Measurements from ENCODE around the gene PRKG1.

The PRKG1 gene

DNA sequence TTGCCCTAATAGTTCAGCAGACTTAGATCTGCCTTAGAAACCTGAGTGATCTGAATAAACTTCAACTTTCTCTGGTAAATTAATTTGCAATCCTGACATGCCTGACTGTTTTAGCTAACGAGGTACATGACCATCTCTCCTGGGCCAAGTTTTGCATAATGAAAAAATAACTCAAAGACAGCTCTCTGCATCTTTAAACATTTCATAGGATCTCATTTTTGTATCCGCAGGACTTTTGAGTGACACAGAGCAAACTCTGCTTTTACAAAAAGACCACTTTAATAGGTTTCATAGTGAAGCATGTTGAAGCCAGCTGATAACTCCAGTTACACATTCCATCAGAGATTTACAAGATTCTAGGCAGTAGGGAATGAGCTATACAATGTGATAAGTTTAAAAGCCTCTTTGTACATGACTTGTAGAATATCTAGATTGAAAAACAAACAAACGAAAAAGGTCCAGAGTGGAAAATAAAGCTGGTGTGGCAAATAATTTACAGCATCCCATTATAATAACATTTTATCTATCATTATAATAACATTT is 2.1 kb downstream of the PRKG1 start:
- DNase-seq (ENCODE audit: low spot score) = no peak

DNA sequence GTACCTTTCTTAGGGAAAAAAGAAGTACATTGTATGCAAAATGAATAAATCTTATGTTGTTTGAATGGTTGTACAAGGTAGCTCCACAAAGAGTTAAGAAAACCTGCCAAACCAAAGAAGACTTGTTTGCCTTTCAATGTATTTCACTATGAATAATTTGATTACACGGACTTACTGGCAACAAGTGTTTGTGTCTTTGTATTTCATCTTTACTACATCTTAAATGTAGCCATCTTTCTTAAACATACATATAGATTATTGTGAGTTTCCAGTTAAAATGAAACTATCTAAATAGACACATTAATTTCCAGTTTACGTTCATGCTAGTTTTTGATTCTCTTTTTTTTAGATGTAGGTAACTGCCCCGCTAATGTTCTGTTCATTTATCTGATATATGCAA is 2.8 kb downstream of the PRKG1 start:
- DNase-seq (ENCODE audit: low spot score) = no peak

GRCh38 chr10:51077507-51077906 is 3.2 kb downstream of the PRKG1 start:
- DNase-seq (ENCODE audit: low spot score) = no peak

GRCh38 chr10:51079331-51079730 is 5.0 kb downstream of the PRKG1 start:
- DNase-seq (ENCODE audit: low spot score) = no peak

DNA sequence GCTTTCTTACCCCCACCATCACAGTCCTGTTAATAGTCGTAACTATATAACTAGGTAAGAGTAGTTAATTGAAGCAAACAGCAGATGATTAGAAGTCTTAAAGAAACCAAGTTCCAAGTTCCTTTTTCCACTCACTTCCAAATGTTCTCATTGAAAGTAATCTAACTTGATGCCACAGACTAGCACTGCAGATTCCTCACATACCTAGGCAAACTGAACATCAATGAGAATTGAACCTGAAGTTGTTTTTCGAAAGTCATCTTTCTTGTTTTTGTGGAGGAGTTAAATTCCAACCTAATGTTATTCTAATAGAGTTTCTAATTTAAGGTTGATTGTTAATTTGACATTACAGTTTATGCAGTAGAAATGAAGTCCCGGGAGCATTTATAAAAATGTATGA is 5.5 kb downstream of the PRKG1 start:
- DNase-seq (ENCODE audit: low spot score) = no peak

GRCh38 chr10:51080311-51081006 is 6.2 kb downstream of the PRKG1 start:
- DNase-seq (ENCODE audit: low spot score) = no peak

DNA sequence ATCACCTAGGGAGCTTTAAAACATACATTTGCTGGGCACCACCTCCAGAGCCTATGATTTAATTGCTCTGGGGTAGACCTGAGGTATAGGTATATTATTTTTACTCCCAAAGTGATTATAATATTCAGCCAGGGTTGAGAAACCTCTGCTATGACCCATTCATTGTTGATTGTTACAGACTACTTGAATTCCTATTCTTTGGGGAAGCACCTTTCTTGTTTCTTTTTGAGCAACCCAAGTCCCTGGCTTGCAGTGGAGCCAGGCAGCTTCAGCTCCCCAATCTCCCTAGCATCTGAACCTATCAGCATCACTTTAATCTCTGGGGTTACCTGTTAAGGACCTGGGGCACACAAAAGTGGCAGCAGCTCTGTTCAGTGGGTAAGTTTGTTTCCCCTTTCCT is 8.6 kb downstream of the PRKG1 start:
- no peak for DNase-seq (ENCODE audit: low spot score)

DNA sequence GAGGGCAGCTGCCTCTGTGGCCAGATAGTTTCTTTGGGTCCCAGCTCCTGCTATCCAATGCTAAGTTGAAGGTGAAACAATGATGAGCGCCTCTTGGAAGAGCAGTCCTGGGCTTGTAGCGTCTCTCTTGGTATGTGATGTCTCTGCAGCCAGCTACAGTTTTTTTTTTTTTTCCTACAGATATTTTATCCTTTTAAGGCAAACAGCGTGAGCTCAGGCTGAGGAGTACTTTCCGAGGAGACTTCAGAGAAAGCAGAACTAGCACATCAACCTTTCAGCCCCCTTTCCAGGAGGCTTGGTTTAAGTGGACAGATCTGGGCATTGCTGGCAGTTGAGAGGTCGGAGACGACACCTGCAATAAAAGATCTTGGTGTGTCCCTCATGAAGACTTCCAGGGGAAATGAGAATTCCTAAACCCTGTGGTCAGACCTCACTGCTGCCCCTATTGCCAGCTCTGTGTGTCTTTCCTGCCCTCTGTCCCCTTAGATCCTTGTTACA is 9.1 kb downstream of the PRKG1 start:
- DNase-seq (ENCODE audit: low spot score) = no peak

GRCh38 chr10:51085204-51085603 is 10.9 kb downstream of the PRKG1 start:
- DNase-seq (ENCODE audit: low spot score) = no peak

GRCh38 chr10:51086710-51087109 is 12.4 kb downstream of the PRKG1 start:
- no peak for DNase-seq (ENCODE audit: low spot score)

GRCh38 chr10:51087114-51087513 is 12.8 kb downstream of the PRKG1 start:
- no peak for DNase-seq (ENCODE audit: low spot score)

DNA sequence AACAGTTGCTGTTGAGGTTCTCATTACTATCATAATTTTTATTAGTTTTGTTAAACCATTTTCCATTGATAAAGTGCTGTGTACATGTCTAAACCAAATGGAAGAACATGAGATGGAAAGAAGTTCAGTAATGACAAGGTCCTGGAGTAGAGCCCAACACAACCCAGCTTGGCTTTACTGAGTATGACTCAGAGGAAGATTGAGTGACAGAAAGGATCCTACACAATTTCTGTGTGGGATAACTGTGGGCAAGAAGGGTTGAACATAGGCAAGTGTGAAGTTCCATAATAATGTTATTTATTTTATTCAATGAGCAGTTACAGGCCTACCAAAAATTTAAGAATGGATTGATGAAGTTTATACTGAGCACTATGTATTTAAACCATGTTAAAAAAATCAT is 15.9 kb downstream of the PRKG1 start:
- no peak for DNase-seq (ENCODE audit: low spot score)

DNA sequence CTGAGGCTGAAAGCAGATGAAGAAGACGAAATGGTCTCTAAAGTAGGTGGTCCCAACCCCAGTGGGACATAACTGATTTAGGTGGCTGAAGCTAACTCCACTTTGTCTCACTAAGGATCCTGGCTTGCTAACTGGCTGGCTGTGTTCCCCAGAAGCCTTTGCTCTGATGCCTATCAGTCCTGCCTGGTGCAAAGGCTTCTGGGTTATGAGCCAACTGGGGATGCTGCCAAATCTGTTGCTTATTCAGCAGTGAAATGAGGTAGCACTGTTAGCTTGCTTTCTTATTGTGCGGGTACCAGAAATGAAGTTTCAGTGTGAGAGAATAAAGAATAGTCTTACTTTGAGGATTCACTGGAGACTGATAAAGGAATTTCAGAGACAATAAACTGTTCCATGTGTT is 18.1 kb downstream of the PRKG1 start:
- DNase-seq (ENCODE audit: low spot score) = no peak

DNA sequence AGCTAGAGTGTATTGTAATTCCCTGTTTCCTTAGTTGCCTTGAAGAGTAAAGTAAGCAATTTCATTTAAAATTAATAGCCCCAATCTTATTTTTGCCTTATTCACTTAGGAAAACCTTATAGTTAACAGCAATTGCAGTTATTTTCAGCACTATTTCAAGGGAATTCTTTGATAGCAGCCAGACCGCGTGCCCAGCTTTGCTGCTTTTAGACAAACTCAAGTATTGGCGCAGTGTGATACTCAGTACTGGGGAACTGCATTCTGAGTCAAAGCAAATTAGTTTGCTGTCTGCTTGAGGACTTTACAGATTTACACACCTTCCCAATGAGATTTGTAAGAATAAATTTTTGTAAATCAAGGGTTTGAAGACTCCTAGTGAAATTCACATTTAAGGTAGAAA is 21.2 kb downstream of the PRKG1 start:
- DNase-seq (ENCODE audit: low spot score) = no peak

DNA sequence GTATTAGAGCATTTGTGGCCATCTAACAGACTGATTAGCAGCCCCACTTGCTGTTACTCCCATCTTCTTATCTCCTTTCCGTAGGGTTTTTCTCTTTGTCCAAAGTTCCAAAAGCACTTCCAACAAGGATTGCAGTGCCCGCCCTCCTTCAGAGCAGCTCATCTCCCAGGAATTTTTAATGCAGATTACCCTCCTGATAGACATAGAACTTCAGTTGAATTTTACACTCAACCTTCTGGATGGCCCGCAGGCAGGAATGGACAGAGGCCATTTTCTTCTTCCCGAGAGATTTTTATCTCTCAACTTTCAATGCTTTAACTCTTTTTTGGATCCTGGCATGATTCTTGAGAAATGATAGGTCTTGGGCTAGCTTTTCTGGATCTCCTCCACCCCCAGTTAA is 23.3 kb downstream of the PRKG1 start:
- no peak for DNase-seq (ENCODE audit: low spot score)

DNA sequence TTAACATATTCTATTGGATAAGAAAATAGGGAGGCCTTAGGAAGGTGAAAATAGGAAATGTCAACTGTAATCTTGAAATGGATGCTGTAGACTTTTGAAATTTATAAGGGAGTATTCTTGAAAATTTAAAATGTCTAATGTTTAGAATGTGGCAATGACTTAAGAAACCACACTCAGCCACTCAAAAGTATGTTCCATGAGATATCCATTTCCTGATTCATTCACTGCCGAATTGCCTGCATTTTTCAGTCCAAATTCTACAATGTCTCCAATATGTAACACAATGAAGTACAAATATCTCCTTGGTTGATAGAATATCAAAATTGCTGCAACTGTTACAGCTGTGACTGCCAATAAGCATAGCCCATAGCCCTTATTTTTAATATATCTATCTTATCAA is 25.9 kb downstream of the PRKG1 start:
- DNase-seq (ENCODE audit: low spot score) = no peak

GRCh38 chr10:51103554-51104217 is 29.4 kb downstream of the PRKG1 start:
- DNase-seq (ENCODE audit: low spot score) = no peak

GRCh38 chr10:51106311-51106945 is 32.1 kb downstream of the PRKG1 start:
- DNase-seq (ENCODE audit: low spot score) = no peak

- no peak for DNase-seq (ENCODE audit: low spot score)
These were observed 34.1 kb downstream of the PRKG1 start for GRCh38 chr10:51108406-51108805.

DNA sequence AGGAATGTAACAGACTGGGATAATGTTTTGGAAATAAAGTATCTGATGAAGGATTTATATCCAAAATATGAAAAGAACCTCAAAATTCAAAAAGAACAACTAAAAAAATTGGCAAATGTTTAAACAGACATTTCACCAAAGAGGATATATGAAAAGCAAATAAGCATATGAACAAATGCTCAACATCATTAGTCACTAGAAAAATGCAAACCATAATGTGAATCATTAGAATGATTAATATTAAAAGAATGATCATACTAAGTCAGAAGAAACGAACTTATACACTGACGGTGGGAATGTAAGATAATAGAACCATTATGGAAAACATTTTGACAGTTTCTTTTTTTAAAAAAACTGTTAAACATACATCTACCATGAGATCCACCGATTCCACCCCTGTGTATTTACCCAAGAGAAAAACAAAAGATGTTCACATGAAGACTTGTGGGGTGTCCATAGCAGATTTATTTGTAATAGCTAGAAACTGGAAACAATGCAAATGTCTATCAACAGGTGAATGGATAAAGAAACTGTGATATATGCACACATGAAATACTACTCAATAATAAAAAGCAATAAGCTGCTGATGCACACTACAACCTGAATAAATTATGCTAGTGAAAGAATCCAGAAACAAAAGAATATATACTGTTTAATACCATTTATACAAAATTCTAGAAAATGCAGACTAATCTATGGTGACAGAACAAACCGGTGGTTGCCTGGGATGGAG is 35.7 kb downstream of the PRKG1 start:
- no peak for DNase-seq (ENCODE audit: low spot score)

GRCh38 chr10:51112013-51112412 is 37.7 kb downstream of the PRKG1 start:
- no peak for DNase-seq (ENCODE audit: low spot score)

DNA sequence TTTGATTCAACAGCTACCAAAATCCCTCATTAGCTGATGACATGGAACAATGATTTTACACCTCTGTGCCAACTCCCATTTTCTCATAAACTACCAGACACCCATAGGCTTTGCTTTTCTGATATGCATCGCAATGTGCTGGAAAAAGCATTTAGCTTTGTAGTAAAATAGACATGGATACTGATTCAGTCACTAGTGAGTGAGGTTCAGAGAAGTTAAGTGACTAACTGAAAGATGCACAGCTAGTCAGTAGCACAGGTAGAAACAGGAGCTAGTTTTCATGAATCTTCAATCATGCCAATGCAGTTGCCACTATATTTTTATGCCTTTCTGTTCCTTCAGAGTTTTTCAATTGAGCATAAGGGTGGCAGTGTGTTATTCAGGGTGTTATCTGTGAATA is 38.7 kb downstream of the PRKG1 start:
- DNase-seq (ENCODE audit: low spot score) = no peak

Data from LoVo (cell line).